ENCODE results near the gene MUC4. TPM values are rescaled to one million over a fixed set of nuclear protein-coding genes. Genes with fewer than 3 reads are reported as not detected.

MUC4 gene
- total and polyA plus RNA-seq, 4 donors, result not detected

DNA sequence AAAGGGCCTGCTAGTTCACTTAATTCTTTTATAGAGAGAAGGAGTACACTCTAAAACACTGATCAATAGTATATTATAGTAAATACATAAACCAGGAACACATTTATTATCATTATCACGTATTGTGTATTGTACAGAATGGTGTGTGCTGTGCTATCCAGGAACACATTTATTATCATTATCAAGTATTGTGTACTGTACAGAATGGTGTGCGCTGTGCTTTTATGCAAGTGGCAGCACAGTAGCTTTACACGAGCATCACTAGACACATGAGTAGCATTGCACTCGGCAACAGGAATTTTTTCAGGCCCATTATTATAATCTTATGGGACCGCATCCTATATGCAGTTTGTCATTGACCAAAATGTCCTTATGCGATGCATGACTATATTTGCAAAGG is 111.9 kb downstream of the MUC4 start (continued):
- TF ChIP-seq, protein P1, sequence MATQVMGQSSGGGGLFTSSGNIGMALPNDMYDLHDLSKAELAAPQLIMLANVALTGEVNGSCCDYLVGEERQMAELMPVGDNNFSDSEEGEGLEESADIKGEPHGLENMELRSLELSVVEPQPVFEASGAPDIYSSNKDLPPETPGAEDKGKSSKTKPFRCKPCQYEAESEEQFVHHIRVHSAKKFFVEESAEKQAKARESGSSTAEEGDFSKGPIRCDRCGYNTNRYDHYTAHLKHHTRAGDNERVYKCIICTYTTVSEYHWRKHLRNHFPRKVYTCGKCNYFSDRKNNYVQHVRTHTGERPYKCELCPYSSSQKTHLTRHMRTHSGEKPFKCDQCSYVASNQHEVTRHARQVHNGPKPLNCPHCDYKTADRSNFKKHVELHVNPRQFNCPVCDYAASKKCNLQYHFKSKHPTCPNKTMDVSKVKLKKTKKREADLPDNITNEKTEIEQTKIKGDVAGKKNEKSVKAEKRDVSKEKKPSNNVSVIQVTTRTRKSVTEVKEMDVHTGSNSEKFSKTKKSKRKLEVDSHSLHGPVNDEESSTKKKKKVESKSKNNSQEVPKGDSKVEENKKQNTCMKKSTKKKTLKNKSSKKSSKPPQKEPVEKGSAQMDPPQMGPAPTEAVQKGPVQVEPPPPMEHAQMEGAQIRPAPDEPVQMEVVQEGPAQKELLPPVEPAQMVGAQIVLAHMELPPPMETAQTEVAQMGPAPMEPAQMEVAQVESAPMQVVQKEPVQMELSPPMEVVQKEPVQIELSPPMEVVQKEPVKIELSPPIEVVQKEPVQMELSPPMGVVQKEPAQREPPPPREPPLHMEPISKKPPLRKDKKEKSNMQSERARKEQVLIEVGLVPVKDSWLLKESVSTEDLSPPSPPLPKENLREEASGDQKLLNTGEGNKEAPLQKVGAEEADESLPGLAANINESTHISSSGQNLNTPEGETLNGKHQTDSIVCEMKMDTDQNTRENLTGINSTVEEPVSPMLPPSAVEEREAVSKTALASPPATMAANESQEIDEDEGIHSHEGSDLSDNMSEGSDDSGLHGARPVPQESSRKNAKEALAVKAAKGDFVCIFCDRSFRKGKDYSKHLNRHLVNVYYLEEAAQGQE (IDR thresholded peaks at IDR 0.05), result no peak
- no peak for TF ChIP-seq FOXA1 (IDR thresholded peaks at IDR 0.05)
- no peak for TF ChIP-seq FOXA2 (IDR thresholded peaks at IDR 0.05)
- no peak for TF ChIP-seq MAX (IDR thresholded peaks at IDR 0.05)
- TF ChIP-seq NR2F2 (IDR thresholded peaks at IDR 0.05), result no peak
- TF ChIP-seq JUND (IDR thresholded peaks at IDR 0.05), result no peak
- TF ChIP-seq SP1 (IDR thresholded peaks at IDR 0.05), result no peak
- TF ChIP-seq GABPA (IDR thresholded peaks at IDR 0.05 in 1 of 2, conservative IDR thresholded peaks at IDR 0.05 in 1 of 2), result no peak

- H3K36me3 ChIP-seq (ENCODE audit: control insufficient read depth in 4 of 4, insufficient read depth in 3 of 4, low read depth in 1 of 4, low read length in 3 of 4), result peaks cover 0 to 7% (median 2%) of the 10 kb centered on the region in 4 donors
- TF ChIP-seq MAX (IDR thresholded peaks at IDR 0.05) (no peak), RXRA (IDR thresholded peaks at IDR 0.05) (no peak), JUND (IDR thresholded peaks at IDR 0.05) (no peak), EGR1 (IDR thresholded peaks at IDR 0.05; ENCODE audit: low read depth in 2 of 2) (no peak), TAF1 (conservative IDR thresholded peaks at IDR 0.05) (no peak), CTCF (IDR thresholded peaks at IDR 0.05; ENCODE audit: low read depth, low read length, missing input control) (no peak), HNF4A (conservative IDR thresholded peaks at IDR 0.05) (no peak), FOXA1 (IDR thresholded peaks at IDR 0.05) (no peak), SP1 (IDR thresholded peaks at IDR 0.05) (no peak), YY1 (IDR thresholded peaks at IDR 0.05) (no peak)
- TF ChIP-seq, protein P2, sequence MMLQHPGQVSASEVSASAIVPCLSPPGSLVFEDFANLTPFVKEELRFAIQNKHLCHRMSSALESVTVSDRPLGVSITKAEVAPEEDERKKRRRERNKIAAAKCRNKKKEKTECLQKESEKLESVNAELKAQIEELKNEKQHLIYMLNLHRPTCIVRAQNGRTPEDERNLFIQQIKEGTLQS (IDR thresholded peaks at IDR 0.05), result no peak
- TF ChIP-seq, protein P1 (IDR thresholded peaks at IDR 0.05), result no peak
- H3K27ac ChIP-seq (ENCODE audit: low read depth in 1 of 2, low read length in 2 of 2), result no peak overlapping the region
- no peaks in the 10 kb centered on the region for H3K4me1 ChIP-seq (ENCODE audit: control insufficient read depth in 4 of 4, insufficient read depth in 4 of 4, low read length in 3 of 4)
- H3K9ac ChIP-seq (ENCODE audit: low read depth in 1 of 2, low read length in 2 of 2), result no peak overlapping the region
- no peak overlapping the region for H3K4me3 ChIP-seq (ENCODE audit: low read depth in 1 of 3, low read length in 3 of 3)
- WGBS, result 95% methylated on average over 2 of the region's 2 CpGs
- no peaks in the 10 kb centered on the region for H3K9me3 ChIP-seq (ENCODE audit: control insufficient read depth in 4 of 4, low read length in 3 of 4)
- H3K27me3 ChIP-seq (ENCODE audit: control insufficient read depth in 4 of 4, insufficient read depth in 4 of 4, low read length in 3 of 4), result no peaks in the 10 kb centered on the region
- DNase-seq (ENCODE audit: low spot score), result no peak
Observed at GRCh38 chr3:195699388-195699771, 112.3 kb downstream of the MUC4 start.

All from liver (tissue), 9 donors.